Embryonic facial prominence (tissue), 1 donor: ENCODE results near the gene PLEKHG4B.
"Not testable (repeated sequence)": the region's sequence is repeated elsewhere in the genome, so short reads cannot be mapped to it uniquely, and the experiment has no call there.

Experiments used
- DNase-seq: peaks from one replicate; pipeline ENCODE4 v3.0.0-alpha.2; 2016; ENCODE audit errors: extremely low spot score

Gene PLEKHG4B

GRCh38 chr5:199950-200645, 108.1 kb downstream of the PLEKHG4B start:
- no peak for DNase-seq

DNA sequence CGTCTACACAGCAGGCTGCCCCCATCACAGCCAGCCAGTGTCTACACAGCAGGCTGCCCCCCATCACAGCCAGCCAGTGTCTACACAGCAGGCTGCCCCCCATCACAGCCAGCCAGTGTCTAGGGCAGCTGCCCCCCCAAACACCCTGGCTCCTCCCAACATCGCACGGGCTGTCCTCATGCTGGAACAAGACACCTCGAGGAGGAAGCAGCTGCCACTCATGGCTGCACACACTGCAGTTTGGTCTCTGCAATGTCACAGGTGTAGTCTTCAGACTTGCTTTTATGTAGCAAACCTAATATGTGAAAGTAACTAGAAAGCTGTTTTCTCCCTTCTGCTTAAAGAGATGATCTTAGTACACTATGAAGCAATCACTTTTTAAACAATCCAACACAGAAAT, 109.0 kb downstream of the PLEKHG4B start:
- DNase-seq, result no peak

- no peak for DNase-seq
These were observed 109.7 kb downstream of the PLEKHG4B start for GRCh38 chr5:201672-202071.

GRCh38 chr5:203246-203930, 111.4 kb downstream of the PLEKHG4B start:
- no peak for DNase-seq

- DNase-seq, result no peak
These were observed 112.0 kb downstream of the PLEKHG4B start for GRCh38 chr5:204001-204400.

GRCh38 chr5:204462-204861, 112.5 kb downstream of the PLEKHG4B start:
- no peak for DNase-seq

- DNase-seq, result no peak
These were observed 113.2 kb downstream of the PLEKHG4B start for GRCh38 chr5:204966-205670.

- DNase-seq, result no peak
These were observed 114.4 kb downstream of the PLEKHG4B start for GRCh38 chr5:206406-206805.

- DNase-seq, result no peak
These were observed 115.1 kb downstream of the PLEKHG4B start for GRCh38 chr5:206927-207536.

DNA sequence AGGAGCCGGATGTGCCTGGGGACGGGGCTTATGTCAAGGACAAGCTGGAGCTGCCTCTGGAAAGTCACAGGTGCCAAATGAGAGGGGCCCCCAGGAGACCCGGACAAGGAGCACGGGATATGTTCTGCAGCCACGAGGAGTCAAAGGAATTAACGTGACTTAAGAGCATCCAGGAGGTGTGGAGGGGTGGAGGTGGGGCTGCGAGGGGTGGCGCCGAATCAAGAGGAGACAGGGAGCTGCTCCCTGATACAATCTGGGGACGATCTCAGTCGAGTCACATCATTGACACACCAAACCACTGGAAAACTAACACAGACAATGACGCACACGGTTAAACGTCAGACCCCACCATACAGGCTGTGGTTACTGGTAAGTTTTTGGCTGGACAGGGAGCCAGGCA, 115.6 kb downstream of the PLEKHG4B start:
- no peak for DNase-seq

DNA sequence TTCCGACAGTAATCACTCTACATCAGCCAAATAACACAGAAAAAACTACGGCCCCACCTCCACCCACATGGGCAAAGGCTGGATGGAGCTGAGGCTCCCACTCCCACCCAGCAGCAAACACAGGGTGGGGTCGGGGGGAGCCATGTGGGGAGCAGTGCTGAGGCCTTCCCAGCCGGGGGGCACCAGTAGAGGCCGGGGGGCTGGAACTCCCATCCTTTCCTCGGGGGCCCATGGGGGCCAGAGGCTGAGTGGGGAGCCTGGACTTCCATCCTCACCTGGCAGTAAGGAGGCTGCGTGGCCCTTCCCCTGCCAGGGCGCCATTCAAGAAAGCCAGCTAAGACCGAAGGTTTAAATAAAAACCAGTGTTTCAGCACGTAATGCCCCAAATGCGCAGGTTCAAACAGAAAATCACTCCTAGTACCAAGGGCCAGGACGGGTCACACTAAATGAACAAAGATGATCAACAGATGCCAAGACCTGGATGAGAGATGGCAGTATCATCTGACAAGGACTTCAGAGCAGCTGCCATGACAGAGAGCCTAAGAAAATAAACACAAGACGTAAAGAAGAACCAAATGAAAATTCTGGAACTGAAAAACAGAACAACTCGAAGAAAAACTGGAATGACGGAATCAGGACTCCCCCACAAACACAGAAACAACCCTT, 116.6 kb downstream of the PLEKHG4B start:
- DNase-seq, result no peak

DNA sequence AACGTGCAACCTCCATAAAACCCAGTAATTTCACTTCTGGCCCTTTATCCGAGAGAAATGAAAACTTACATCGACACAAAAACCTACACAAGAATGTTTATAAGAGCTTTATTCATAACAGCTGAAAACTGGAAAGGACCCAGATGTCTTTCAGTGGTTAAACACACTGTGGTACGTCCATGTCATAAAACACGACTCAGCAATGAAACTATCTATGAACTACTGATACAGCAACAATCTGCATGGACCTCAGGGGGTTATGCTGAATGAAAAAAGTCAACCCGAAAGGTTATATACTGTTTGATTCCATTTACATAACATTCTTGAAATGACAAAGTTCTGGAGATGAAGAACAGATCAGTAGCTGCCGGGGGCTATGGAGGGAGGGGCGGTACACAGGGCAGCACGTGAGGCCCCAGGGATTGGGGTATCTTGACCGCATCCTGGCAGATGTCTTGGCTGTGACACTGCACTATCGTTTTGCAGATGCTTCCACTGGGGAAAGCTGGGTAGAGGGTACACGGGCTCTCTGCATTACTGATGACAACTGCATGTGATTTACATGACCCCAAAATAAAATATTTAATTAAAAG, 121.9 kb downstream of the PLEKHG4B start:
- DNase-seq, result no peak

DNA sequence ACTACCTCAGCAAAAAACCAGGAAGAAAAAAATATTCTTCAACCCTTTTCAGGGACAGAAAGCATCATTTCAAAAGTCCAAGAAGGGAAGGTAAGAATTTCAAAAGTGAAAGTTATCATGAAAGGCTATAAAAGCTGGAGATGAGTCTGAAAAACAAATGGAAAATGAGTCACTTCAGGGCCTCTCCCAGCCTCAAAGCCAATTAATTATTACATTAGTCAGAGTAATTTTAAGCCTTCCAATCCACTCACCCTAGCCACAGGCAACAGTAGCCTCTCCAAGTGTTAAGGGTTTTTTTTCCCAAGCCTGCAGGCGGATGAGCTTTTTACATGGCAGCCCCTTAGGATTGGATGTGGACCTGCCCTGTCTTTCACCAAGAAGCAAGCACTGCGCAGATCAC, 123.3 kb downstream of the PLEKHG4B start:
- not testable (repeated sequence) for DNase-seq

DNA sequence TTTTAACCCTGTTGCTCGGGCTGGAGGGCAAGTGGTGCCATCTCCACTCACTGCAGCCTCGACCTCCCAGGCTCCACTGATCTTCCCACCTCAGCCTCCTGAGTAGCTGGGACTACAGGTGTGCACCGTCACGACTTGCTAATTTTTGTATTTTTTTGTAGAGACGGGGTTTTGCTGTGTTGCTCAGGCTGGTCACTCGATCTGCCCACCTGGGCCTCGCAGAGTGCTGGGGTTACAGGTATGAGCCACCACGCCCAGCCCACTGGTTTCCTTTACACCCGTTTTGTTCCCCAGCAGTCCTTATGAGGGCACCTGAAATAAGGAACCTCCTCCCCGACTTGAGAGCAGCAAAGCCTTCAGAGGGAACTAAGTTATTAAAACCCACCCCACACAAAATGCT, 124.1 kb downstream of the PLEKHG4B start:
- not testable (repeated sequence) for DNase-seq

- peak; percentile 81 for DNase-seq
These were observed 125.8 kb downstream of the PLEKHG4B start, which contains the start of the genes CCDC127 and SDHA for GRCh38 chr5:217494-218456. TSS of gene CCDC127 (minus strand) at chr5:218153. CDS start at chr5:216849, 1,304 bp downstream. TSS of gene SDHA (plus strand) at chr5:218320. CDS start at chr5:218356, 36 bp downstream.

DNA sequence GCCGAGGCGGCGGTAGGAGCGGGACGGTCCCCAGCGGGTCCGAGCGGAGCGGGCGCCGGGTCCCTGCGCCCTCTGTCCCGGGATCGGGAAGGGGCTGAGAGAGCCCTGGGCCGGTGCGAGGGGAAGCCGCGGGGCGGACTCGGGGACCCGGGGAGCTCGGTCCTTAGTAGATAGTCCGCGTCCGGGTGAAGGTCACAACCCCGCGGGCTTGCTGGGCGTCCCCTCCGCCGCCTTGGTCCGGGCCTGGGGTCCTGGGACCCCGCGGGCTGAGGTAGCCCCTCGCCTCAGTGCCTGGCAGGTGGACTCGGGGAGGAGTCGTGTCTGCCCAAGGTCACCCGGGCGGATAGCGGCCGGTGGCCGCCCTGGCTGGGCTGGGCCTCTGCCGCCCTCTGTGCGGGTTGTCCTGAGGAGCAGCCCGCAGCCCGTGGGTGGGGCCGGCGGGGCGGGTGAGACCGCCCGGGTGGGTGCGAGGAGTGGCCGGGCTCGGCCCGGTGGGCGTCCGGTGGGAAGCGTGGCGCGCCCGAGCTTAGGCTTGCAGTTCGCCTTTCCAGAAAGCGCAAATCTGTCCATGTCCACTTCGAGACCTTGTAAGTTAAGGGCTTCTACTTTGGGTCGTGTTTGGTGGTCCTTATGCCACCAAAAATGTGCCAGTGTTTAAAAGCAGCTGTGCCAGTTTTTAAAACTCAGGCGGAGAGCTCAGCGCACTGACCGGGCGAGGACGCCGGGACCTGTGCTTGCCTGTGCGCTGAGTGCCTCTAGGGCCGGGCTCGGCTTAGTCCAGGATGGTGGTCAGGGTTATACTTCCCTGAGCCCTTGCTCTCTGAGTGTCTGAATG, 126.7 kb downstream of the PLEKHG4B start:
- no peak for DNase-seq

DNA sequence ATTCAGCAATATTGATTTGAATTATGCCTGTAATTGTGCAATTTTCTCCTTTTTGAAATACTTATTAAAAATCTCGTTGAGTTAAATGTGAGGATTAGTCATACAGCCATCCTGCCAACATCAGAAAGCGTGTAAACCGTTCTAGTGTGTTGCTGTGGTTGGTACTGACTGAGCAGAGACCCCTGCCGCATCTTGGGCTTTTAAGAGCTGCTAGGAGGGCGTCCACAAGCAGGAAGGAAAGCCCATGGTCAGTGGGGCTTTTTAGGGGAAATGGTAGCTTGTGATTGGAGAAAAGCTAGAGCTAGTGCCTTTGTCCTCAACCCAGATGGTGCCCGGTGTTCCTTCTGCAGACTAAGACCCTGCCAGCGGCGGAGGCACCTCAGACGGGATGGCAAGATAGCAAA, 127.5 kb downstream of the PLEKHG4B start:
- no peak for DNase-seq

DNA sequence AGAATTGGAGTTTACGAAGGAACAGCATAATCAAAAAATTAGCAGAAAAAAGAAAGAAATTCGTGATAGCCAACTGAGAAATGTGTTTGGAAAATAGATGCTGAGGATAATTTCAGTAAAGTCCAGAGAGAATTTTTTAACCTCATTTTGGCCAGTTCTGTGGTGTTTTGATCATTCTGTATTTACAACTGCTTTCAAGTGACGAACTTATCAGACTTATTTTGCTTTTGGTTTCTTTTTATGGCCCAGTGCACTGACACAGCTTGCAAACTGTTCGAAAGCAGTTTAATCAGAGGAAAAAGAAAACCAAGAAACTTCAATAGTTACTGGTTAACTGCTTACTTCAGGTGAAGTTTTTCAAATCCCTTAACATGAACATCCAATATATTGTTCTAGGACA, 128.0 kb downstream of the PLEKHG4B start:
- DNase-seq, result no peak
